ENCODE measurements around the gene QARS1. TPM values are rescaled to one million over a fixed set of nuclear protein-coding genes. Genes with fewer than 3 reads are reported as not detected.

Gene QARS1
- total and polyA plus RNA-seq, 2 experiments from 2014 or later = 87.0 to 240 TPM

- 94 to 100% methylated on average over 1 of the region's 1 CpG for WGBS, 2 experiments (ENCODE audit: low coverage in 1 of 2, low lambda C conversion rate in 2 of 2, missing lambda C conversion rate in 2 of 2)
- peaks cover 36% of the 10 kb centered on the region; the same call in 1 of the 2 replicates for H3K36me3 ChIP-seq (ENCODE audit: low read depth)
Observed at GRCh38 chr3:49053543-49053942, 51.0 kb downstream of the QARS1 start.

More at GRCh38 chr3:49053543-49053942, 51.0 kb downstream of the QARS1 start:
- Histone ChIP-seq H3K4me1 (ENCODE audit: insufficient read depth) (no peaks in the 10 kb centered on the region), H3K9me3 (ENCODE audit: low read depth) (no peaks in the 10 kb centered on the region), H2AFZ (no peak overlapping the region), H3F3A (ENCODE audit: insufficient read depth) (peaks cover 10% of the 10 kb centered on the region; the same call in 1 of the 2 replicates), H3K27ac (no peak overlapping the region), H3K79me2 (ENCODE audit: insufficient read depth) (peaks cover 82% of the 10 kb centered on the region), H3K9ac (no peak overlapping the region), H3K4me3 (no peak overlapping the region), H3K4me2 (ENCODE audit: unreplicated experiment) (no peak overlapping the region), H3K27me3 (replicated peaks; ENCODE audit: insufficient read depth) (no peaks in the 10 kb centered on the region), H3K9me2 (ENCODE audit: insufficient read depth) (no peaks in the 10 kb centered on the region), H4K20me1 (ENCODE audit: insufficient read depth) (no peaks in the 10 kb centered on the region)
- TF ChIP-seq EZH2 (IDR thresholded peaks at IDR 0.05; ENCODE audit: insufficient read depth, poor library complexity, severe bottlenecking) (no peak), EZH2phosphoT487 (IDR thresholded peaks at IDR 0.05; ENCODE audit: insufficient read depth, low read depth) (no peak)
- in situ Hi-C loops (cut with MboI) = no loop called here
- DNase-seq = no peak

Small RNA genes lying within 50 kb of the gene (microRNA-seq; reads per million reads assigned to microRNA genes)
- gene MIR6890 (ENCODE audit: borderline number of aligned reads) = not detected

Small RNA genes lying within 50 kb of the gene (small RNA-seq; reads per million reads assigned to genes)
- not detected for gene RN7SL182P (ENCODE audit: low read depth, low replicate concordance)

Other genes starting within 250 kb of the QARS1 start
- gene SLC25A20, start 205.9 kb downstream of the QARS1 start, total RNA-seq (2014; rRNA removed; shearing (Covaris generic)) = 22.0 and 26.2 TPM in 2 replicates
- gene SLC25A20, start 205.9 kb downstream of the QARS1 start, polyA plus RNA-seq (2016; fragmentation: Nextera tagmentation; extraction: Ambion mirVana) = 20.3 and 21.0 TPM in 2 replicates
- gene ARIH2, start 185.9 kb downstream of the QARS1 start, total RNA-seq (2014; rRNA removed; shearing (Covaris generic)) = 80.8 and 102 TPM in 2 replicates
- gene ARIH2, start 185.9 kb downstream of the QARS1 start, polyA plus RNA-seq (2016; fragmentation: Nextera tagmentation; extraction: Ambion mirVana) = 48.4 and 59.7 TPM in 2 replicates
- gene P4HTM, start 114.5 kb downstream of the QARS1 start, total RNA-seq (2014; rRNA removed; shearing (Covaris generic)) = 38.3 and 53.6 TPM in 2 replicates
- gene P4HTM, start 114.5 kb downstream of the QARS1 start, polyA plus RNA-seq (2016; fragmentation: Nextera tagmentation; extraction: Ambion mirVana) = 29.7 and 30.4 TPM in 2 replicates
- gene WDR6, start 97.4 kb downstream of the QARS1 start, total RNA-seq (2014; rRNA removed; shearing (Covaris generic)) = 56.1 and 60.8 TPM in 2 replicates
- 50.3 and 51.3 TPM in 2 replicates for gene WDR6, start 97.4 kb downstream of the QARS1 start, polyA plus RNA-seq (2016; fragmentation: Nextera tagmentation; extraction: Ambion mirVana)
- gene DALRD3, start 86.2 kb downstream of the QARS1 start, total RNA-seq (2014; rRNA removed; shearing (Covaris generic)) = 65.3 and 88.9 TPM in 2 replicates
- 40.2 and 43.3 TPM in 2 replicates for gene DALRD3, start 86.2 kb downstream of the QARS1 start, polyA plus RNA-seq (2016; fragmentation: Nextera tagmentation; extraction: Ambion mirVana)
- 129 and 132 TPM in 2 replicates for gene NDUFAF3, start 82.6 kb downstream of the QARS1 start, total RNA-seq (2014; rRNA removed; shearing (Covaris generic))
- gene NDUFAF3, start 82.6 kb downstream of the QARS1 start, polyA plus RNA-seq (2016; fragmentation: Nextera tagmentation; extraction: Ambion mirVana) = 211 and 218 TPM in 2 replicates
- 192 and 210 TPM in 2 replicates for gene IMPDH2, start 75.4 kb downstream of the QARS1 start, total RNA-seq (2014; rRNA removed; shearing (Covaris generic))
- 121 and 128 TPM in 2 replicates for gene IMPDH2, start 75.4 kb downstream of the QARS1 start, polyA plus RNA-seq (2016; fragmentation: Nextera tagmentation; extraction: Ambion mirVana)
- 75.6 and 107 TPM in 2 replicates for gene QRICH1, start 10.7 kb downstream of the QARS1 start, total RNA-seq (2014; rRNA removed; shearing (Covaris generic))
- 29.0 and 29.3 TPM in 2 replicates for gene QRICH1, start 10.7 kb downstream of the QARS1 start, polyA plus RNA-seq (2016; fragmentation: Nextera tagmentation; extraction: Ambion mirVana)
- 31.6 and 46.4 TPM in 2 replicates for gene USP19, start 16.1 kb upstream of the QARS1 start, total RNA-seq (2014; rRNA removed; shearing (Covaris generic))
- gene USP19, start 16.1 kb upstream of the QARS1 start, polyA plus RNA-seq (2016; fragmentation: Nextera tagmentation; extraction: Ambion mirVana) = 16.3 and 17.0 TPM in 2 replicates
- gene LAMB2, start 28.3 kb upstream of the QARS1 start, total RNA-seq (2014; rRNA removed; shearing (Covaris generic)) = 894 and 1,064 TPM in 2 replicates
- 539 and 542 TPM in 2 replicates for gene LAMB2, start 28.3 kb upstream of the QARS1 start, polyA plus RNA-seq (2016; fragmentation: Nextera tagmentation; extraction: Ambion mirVana)
- 35.4 and 39.7 TPM in 2 replicates for gene CCDC71, start 61.6 kb upstream of the QARS1 start, total RNA-seq (2014; rRNA removed; shearing (Covaris generic))
- 1.5 and 1.7 TPM in 2 replicates for gene CCDC71, start 61.6 kb upstream of the QARS1 start, polyA plus RNA-seq (2016; fragmentation: Nextera tagmentation; extraction: Ambion mirVana)
- gene KLHDC8B, start 66.8 kb upstream of the QARS1 start, total RNA-seq (2014; rRNA removed; shearing (Covaris generic)) = 19.5 and 22.5 TPM in 2 replicates
- 13.5 and 15.4 TPM in 2 replicates for gene KLHDC8B, start 66.8 kb upstream of the QARS1 start, polyA plus RNA-seq (2016; fragmentation: Nextera tagmentation; extraction: Ambion mirVana)
- gene C3orf62, start 172.5 kb upstream of the QARS1 start, total RNA-seq (2014; rRNA removed; shearing (Covaris generic)) = 0.25 and 2.9 TPM in 2 replicates
- 1.5 and 1.6 TPM in 2 replicates for gene C3orf62, start 172.5 kb upstream of the QARS1 start, polyA plus RNA-seq (2016; fragmentation: Nextera tagmentation; extraction: Ambion mirVana)
- 11.2 and 17.6 TPM in 2 replicates for gene USP4, start 235.3 kb upstream of the QARS1 start, total RNA-seq (2014; rRNA removed; shearing (Covaris generic))
- gene USP4, start 235.3 kb upstream of the QARS1 start, polyA plus RNA-seq (2016; fragmentation: Nextera tagmentation; extraction: Ambion mirVana) = 47.6 and 50.9 TPM in 2 replicates